Smooth muscle cell (in vitro differentiated cells): ENCODE results near the gene TXK. TPM values are rescaled to one million over a fixed set of nuclear protein-coding genes. Genes with fewer than 3 reads are reported as not detected.
A peak's percentile ranks its signal among the peaks of the same experiment; 100 is the strongest.

ENCODE experiments used
- DNase-seq: peaks from one replicate; lab custom pipeline; 2025; ENCODE audit not compliant: unreplicated experiment; lab: John Stamatoyannopoulos, UW
- H2AFZ ChIP-seq: fragments of 200-600 bp; sonication (generic); 2 replicates; pipeline ENCODE4 v1.6.0; 2016; ENCODE audit warnings: antibody characterized with exemption, low read depth, mild to moderate bottlenecking
- H3F3A ChIP-seq: fragments of 200-600 bp; sonication (generic); 2 replicates; pipeline ENCODE4 v1.6.0; 2017; ENCODE audit warnings: antibody characterized with exemption, low read depth
- H3K27ac ChIP-seq: fragments of 200-600 bp; sonication (generic); 2 replicates; pipeline ENCODE4 v1.5.1; 2016; ENCODE audit warnings: low read depth, mild to moderate bottlenecking
- H3K27me3 ChIP-seq: fragments of 200-600 bp; sonication (generic); 2 replicates; pipeline ENCODE4 v1.6.1; 2016; ENCODE audit warnings: low read depth, mild to moderate bottlenecking
- H3K36me3 ChIP-seq: fragments of 200-600 bp; sonication (generic); 2 replicates; pipeline ENCODE4 v1.5.1; 2016; ENCODE audit warnings: low read depth
- H3K4me1 ChIP-seq: fragments of 200-600 bp; sonication (generic); 2 replicates; pipeline ENCODE4 v1.5.1; 2016; ENCODE audit warnings: low read depth
- H3K4me2 ChIP-seq: fragments of 200-600 bp; sonication (generic); 2 replicates; pipeline ENCODE4 v1.6.0; 2016; ENCODE audit warnings: mild to moderate bottlenecking
- H3K4me3 ChIP-seq: fragments of 200-600 bp; sonication (generic); 2 replicates; pipeline ENCODE4 v1.5.1; 2016; ENCODE audit warnings: mild to moderate bottlenecking
- H3K79me2 ChIP-seq: fragments of 200-600 bp; sonication (generic); 2 replicates; pipeline ENCODE4 v1.6.0; 2016; ENCODE audit warnings: low read depth, mild to moderate bottlenecking
- H3K9ac ChIP-seq: fragments of 200-600 bp; sonication (generic); 2 replicates; pipeline ENCODE4 v1.6.0; 2016; ENCODE audit warnings: low read depth
- H3K9me3 ChIP-seq: fragments of 200-600 bp; sonication (generic); replicated peaks from 2 replicates; pipeline ENCODE4 v1.5.1; 2016; ENCODE audit warnings: low read depth
- H4K20me1 ChIP-seq: fragments of 200-600 bp; sonication (generic); 2 replicates; pipeline ENCODE4 v1.6.0; 2016; ENCODE audit warnings: low read depth
- CTCF ChIP-seq: fragments of 200-600 bp; sonication (generic); IDR thresholded peaks from 2 replicates; pipeline ENCODE4 v1.5.1; 2017; ENCODE audit warnings: borderline replicate concordance, mild to moderate bottlenecking, antibody characterized with exemption; ENCODE audit not compliant: insufficient read depth, poor library complexity, severe bottlenecking
- WGBS: methylation state at CpG from one replicate; pipeline ENCODE4 v1.1.7; 2016; ENCODE audit warnings: low lambda C conversion rate; 5-methylcytosine and 5-hydroxymethylcytosine counted together
- polyA plus RNA-seq: library from polyadenylated mRNA; unstranded; fragments of >200 nt; fragmentation: Nextera tagmentation; extraction: Ambion mirVana; gene quantifications from 2 replicates; pipeline ENCODE4 v1.2.1, GENCODE V29; 2016
- total RNA-seq: library from RNA; depleted of rRNA; stranded (reverse); fragments of >200 nt; gene quantifications from 2 replicates; pipeline ENCODE4 v1.2.3, GENCODE V29; 2014

TXK gene
- total and polyA plus RNA-seq, 2 experiments from 2014 or later: 0.09 TPM; not detected in 1

- TF ChIP-seq CTCF: no peak
- no peak for DNase-seq
- H3K4me1 ChIP-seq: no peaks in the 10 kb centered on the region
- no peaks in the 10 kb centered on the region for H3K36me3 ChIP-seq
- no peaks in the 10 kb centered on the region for H3K79me2 ChIP-seq
- H3F3A ChIP-seq: no peaks in the 10 kb centered on the region
- H3K4me3 ChIP-seq: no peak overlapping the region
- H3K9me3 ChIP-seq: no peaks in the 10 kb centered on the region
- no peak overlapping the region for H3K4me2 ChIP-seq
- WGBS: 81% methylated on average over 2 of the region's 2 CpGs
- no peak overlapping the region for H2AFZ ChIP-seq
- H3K27me3 ChIP-seq: no peaks in the 10 kb centered on the region
- no peak overlapping the region for H3K9ac ChIP-seq
- H4K20me1 ChIP-seq: no peaks in the 10 kb centered on the region
- no peak overlapping the region for H3K27ac ChIP-seq
These were observed 51.1 kb downstream of the TXK start for GRCh38 chr4:48082956-48083355.

GRCh38 chr4:48081196-48081595, 52.9 kb downstream of the TXK start:
- 74% methylated on average over 1 of the region's 1 CpG for WGBS
- TF ChIP-seq CTCF: no peak
- Histone ChIP-seq H3K9me3 (no peaks in the 10 kb centered on the region), H3F3A (no peaks in the 10 kb centered on the region), H2AFZ (no peak overlapping the region), H4K20me1 (no peaks in the 10 kb centered on the region), H3K27me3 (no peaks in the 10 kb centered on the region), H3K4me3 (no peak overlapping the region), H3K79me2 (no peaks in the 10 kb centered on the region), H3K9ac (no peak overlapping the region), H3K36me3 (no peaks in the 10 kb centered on the region), H3K27ac (no peak overlapping the region), H3K4me2 (no peak overlapping the region), H3K4me1 (no peaks in the 10 kb centered on the region)
- no peak for DNase-seq

GRCh38 chr4:48079972-48080391, 54.1 kb downstream of the TXK start:
- 66% methylated on average over 3 of the region's 3 CpGs for WGBS
- H3K27ac ChIP-seq: no peak overlapping the region
- no peaks in the 10 kb centered on the region for H3K36me3 ChIP-seq
- no peak for DNase-seq
- H4K20me1 ChIP-seq: no peaks in the 10 kb centered on the region
- no peak for TF ChIP-seq CTCF
- peak overlapping the region; percentile 17 for H2AFZ ChIP-seq
- H3K4me2 ChIP-seq: no peak overlapping the region
- no peaks in the 10 kb centered on the region for H3K27me3 ChIP-seq
- no peak overlapping the region for H3K9ac ChIP-seq
- no peaks in the 10 kb centered on the region for H3K9me3 ChIP-seq
- peak overlapping the region; percentile 1 for H3K4me3 ChIP-seq
- H3F3A ChIP-seq: no peaks in the 10 kb centered on the region
- no peaks in the 10 kb centered on the region for H3K79me2 ChIP-seq
- no peaks in the 10 kb centered on the region for H3K4me1 ChIP-seq

- no peak for DNase-seq
- no peak for TF ChIP-seq CTCF
- Histone ChIP-seq H3K27ac (no peak overlapping the region), H3K9me3 (no peaks in the 10 kb centered on the region), H4K20me1 (no peaks in the 10 kb centered on the region), H3K4me3 (no peak overlapping the region), H2AFZ (no peak overlapping the region), H3F3A (no peaks in the 10 kb centered on the region), H3K27me3 (no peaks in the 10 kb centered on the region), H3K4me1 (no peaks in the 10 kb centered on the region), H3K9ac (no peak overlapping the region), H3K79me2 (no peaks in the 10 kb centered on the region), H3K4me2 (no peak overlapping the region), H3K36me3 (no peaks in the 10 kb centered on the region)
- 72% methylated on average over 5 of the region's 5 CpGs for WGBS
These were observed 55.0 kb downstream of the TXK start for GRCh38 chr4:48078862-48079655.
